GM18519 (cell line): Measurements from ENCODE around the gene KCNS3.
"Not testable (repeated sequence)": the region's sequence is repeated elsewhere in the genome, so short reads cannot be mapped to it uniquely, and the experiment has no call there.

Experiments
- ATAC-seq: cut with Tn5 transposase; IDR thresholded peaks from one replicate; pipeline ENCODE4 v1.9.1; 2021; ENCODE audit warnings: mild to moderate bottlenecking, moderate library complexity; ENCODE audit not compliant: unreplicated experiment, low FRiP score

The KCNS3 gene

DNA sequence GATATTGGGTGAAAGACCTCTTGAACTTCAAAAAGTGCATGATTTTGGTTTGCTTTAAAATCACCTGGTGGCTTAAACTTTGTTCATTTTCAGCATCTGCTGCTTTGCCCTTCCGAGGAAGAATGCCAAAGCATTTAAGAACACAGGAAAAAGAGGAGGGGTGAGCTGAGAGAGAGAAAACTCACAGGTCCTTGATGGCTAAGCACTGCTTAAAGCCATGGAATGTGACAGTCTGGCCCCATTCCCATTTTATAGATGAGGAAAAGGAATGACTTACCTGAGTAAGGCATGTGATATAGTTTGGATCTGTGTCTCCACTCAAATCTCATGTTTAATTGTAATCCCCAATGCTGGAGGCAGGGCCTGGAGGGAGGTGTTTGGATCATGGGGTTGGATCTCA lies 58.1 kb downstream of the KCNS3 start:
- ATAC-seq, result no peak

DNA sequence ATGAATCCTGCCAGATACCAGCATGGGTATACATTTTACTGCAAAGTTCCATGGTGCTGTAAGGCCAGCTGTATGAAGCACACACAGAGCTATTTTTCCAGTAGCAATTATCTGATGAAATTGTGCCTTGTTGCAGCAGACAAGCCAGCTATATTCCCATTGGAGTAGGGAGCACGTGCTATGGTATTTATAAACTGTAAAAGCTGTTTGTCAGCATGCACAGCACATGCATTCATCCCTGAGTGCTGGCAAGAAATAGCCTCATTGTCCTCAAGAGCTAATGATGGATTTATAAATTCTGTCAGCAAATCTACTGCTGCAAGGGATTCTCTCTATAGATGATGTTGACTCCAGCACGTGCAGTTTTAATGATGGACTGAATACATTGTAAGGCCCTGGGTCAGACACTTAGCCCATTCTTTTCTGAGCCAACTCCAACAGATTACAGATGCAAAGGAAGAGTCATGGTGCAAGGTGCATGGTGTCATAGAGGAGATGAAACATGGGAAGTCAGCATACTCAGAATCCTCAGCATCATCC lies 61.7 kb downstream of the KCNS3 start:
- no peak for ATAC-seq

- ATAC-seq, result no peak
Measured at GRCh38 chr2:17943444-17943843, 65.0 kb downstream of the KCNS3 start.

DNA sequence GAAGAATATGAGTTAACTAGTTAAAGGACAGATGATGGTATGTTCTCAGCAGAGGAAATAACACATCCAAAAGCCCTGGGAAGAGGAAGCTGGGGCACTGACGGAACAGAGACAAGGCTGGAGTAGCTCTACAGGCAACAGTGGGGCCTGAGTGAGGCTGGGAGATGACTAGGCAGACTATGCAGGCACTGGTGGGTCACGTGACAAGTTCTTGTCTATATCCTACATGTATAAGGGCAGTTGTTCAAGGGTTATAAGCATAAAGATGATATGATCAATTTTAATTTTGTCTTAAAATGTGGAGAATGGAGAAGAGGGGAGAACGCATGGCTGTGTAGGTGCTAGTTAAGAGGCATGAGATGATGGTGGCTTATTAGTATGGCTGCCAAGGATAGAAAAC lies 68.6 kb downstream of the KCNS3 start:
- ATAC-seq, result no peak

DNA sequence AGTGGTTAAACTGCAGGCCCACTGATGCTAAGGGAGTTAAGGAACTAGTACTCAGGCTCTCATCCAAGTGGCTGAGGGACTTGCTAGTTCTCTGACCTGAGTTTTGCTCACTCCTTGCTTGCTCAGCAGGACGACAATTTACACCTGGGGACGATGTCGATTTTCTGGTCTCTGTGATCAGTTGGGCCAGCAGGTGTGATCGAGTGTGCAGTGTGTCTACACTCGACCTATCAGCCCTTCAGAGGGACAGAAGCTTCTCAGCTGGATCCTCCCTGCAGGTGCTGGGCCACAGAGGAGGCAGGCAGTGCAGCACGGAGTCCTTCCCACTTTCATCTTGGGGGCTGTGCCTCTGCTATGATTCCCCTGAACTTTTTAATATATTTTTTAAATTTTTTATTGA lies 71.5 kb downstream of the KCNS3 start:
- ATAC-seq, result no peak

- no peak for ATAC-seq
Measured at GRCh38 chr2:17951563-17951962, 73.1 kb downstream of the KCNS3 start.

GRCh38 chr2:17958466-17959092 lies 80.1 kb downstream of the KCNS3 start:
- no peak for ATAC-seq

DNA sequence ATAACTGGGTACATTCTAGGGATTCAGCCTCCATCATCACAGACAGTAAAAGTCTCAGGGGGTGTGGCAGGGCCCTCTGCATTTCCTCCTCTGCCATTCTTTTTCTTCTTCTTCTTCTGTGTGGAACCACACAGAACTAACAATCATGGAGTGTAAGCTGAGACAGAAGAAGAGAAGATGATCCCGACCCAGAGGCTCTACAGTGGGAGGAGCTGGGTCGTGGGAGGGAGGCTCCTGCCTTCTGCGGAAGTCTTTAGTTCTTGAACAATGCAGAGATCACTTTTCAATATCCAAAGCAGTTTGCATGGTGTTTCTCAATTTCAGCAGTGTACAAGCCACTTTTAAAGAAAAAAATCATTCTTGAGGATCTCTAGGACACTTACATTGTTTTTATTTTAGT lies 80.9 kb downstream of the KCNS3 start:
- ATAC-seq, result no peak

- no peak for ATAC-seq
Measured at GRCh38 chr2:17959833-17960232, 81.4 kb downstream of the KCNS3 start.

DNA sequence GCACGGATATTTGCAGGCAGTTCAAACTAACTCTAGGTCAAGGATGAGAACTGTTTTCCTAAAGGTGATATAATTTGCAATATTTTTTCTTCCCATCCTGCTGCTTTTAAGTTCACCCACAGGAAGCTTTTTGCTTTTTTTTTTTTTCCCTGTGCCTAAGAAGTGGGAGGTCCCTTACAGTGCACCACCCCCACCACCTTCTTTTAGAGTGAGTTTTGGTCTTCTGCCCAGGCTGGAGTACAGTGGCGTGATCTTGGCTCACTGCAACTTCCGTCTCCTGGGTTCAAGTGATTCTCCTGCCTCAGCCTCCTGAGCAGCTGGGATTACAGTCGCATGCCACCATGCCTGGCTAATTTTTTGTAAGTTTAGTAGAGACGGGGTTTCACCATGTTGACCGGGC lies 82.5 kb downstream of the KCNS3 start:
- ATAC-seq, result no peak

DNA sequence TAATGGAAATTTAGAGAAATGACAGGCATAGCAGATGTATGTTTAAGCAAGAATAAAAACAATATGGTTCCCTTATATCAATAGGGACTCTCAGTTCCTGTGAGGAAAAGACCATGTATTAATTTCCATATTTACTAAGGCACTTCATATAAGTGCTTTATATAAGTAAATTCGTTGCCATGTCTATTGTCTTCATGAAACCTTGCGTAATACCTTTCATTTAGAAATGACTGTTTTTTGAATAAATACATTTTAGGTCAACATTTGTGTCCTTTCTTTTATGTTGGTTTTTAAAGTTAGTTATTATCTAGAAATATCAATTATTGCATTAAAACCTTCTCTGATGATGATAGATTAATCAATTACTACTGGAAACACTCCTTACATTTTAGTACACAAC lies 83.3 kb downstream of the KCNS3 start:
- ATAC-seq, result no peak

- no peak for ATAC-seq
Measured at GRCh38 chr2:17962876-17963275, 84.4 kb downstream of the KCNS3 start.

DNA sequence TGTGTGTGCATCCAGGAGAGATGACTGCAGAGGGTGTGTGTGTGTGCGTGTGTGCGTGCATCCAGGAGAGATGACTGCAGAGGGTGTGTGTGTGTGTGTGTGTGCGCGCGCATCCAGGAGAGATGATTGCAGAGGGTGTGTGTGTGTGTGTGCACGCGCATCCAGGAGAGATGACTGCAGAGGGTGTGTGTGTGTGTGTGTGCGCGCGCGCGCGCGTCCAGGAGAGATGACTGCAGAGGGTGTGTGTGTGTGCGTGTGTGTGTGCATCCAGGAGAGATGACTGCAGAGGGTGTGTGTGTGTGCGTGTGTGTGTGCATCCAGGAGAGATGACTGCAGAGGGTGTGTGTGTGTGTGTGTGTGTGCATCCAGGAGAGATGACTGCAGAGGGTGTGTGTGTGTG lies 85.1 kb downstream of the KCNS3 start:
- not testable (repeated sequence) for ATAC-seq

- no peak for ATAC-seq
Measured at GRCh38 chr2:17965196-17965595, 86.7 kb downstream of the KCNS3 start.

DNA sequence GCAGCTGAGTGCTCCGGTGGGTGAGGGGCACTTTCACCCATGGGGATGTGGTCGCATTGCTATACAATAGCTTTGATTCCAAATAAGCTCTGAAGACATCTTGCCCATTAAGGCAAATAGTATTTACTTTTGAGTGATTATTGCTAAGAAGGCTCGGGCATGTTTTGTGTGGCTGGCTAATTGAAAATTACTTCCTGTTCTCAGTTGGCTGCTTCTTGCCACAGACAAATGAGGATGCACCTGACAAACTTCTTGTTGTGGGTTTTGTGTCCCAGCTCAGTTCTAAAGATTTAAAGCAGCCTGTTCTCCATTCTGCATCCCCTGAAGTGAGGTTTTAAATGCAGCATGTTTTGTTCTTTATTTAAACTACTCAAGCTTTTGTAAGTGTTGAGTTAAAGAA lies 88.3 kb downstream of the KCNS3 start:
- ATAC-seq, result no peak

DNA sequence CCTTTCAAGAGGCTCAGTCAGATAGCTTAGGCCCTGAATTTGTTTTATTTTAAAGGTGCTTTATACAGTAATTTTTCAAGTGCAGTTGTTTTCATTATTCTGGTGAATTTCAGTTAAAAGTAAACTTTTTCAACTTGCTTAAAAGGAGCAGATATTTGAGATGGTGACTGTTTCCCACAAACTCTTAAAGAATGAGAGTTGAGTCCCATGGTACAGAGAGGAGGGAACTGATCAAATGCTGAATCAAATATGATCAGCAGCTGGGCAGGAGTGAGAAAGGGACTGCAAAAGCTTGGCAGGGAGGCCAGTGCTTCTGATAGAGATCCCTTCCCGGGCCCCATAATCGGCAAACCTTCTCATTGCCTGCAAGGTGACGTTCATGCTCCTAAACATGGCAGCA lies 91.2 kb downstream of the KCNS3 start:
- ATAC-seq, result no peak

GRCh38 chr2:17971531-17972125 lies 93.2 kb downstream of the KCNS3 start:
- no peak for ATAC-seq

GRCh38 chr2:17972991-17973390 lies 94.5 kb downstream of the KCNS3 start:
- no peak for ATAC-seq

DNA sequence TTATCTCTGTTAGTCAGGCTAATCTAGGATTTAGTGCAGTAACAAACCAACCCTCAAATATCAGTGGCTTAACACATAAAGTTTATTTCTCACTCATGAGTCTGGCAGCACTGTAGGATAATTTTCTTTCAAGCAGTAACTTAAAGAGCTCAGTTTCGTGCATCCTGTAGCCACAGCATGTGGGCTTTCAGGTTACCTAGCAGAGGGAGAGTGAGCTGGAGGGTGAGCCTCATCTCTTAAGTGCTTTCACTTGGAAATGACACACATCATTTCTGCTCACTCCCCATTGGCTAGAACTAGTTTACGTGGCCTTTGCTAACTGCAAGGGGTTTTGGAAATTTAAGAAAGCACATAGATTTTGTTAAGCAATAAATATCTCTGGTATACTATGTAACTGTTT lies 96.9 kb downstream of the KCNS3 start:
- ATAC-seq, result no peak

DNA sequence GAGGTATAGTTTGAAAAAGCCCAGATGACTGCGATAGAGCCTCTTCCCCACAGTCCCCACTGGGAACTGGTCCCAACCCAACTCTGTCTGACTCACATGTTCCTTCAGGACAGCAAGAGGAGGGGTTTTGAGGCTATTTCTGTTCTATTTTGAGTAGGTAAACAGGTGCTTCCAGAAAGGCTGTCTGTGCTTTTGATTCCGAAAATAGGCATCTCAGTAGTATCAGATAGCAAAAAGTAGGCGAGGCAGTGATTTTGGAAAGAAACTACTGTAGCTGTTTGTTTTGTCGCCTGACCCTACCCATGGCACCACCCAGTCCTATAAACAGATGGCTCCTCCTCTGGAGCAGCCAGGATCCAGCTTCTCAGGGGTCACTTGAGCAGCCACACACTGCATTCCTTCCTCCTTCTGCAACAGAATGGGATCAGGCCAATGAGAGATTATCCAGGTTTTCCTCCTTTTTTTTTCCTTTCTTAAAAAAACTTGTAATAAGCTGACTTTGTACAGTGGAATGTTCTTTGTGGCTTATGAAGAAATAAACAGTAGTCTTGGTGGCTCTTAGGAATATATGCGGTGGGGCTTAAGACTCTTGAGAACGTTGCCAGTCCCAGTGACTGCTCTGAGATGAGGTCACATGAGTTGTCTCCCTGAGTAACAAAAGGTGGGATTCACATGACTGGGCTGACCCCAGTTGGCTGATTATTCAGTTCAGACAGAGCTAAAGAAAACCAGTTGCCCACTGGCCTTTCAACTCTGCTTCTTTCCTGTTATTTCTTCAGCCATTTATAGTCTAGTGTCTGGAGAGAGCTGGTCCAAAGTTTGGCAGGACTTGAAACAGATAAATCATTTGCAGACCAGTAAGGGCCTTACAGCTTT lies 98.6 kb downstream of the KCNS3 start:
- ATAC-seq, result no peak

DNA sequence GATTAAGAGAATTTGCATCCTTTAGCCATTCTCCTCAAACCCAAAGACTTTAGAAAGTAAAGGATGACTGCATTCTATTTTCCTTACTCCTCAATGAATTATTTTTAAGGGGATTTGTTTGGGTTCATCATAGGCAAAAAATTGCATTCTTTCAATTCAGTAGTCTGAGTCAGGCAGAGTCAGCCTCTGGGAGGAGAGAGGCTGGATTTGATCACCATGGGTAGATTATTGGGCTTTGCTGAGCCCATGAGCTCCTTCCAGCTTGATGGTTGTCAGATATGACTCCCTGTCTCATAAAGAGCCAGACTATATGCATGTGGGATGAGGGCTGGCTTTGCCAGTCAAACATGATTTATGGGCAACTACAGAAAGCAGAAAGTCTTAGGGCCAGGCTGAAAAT lies 101.2 kb downstream of the KCNS3 start:
- ATAC-seq, result no peak
